Neural progenitor cell (in vitro differentiated cells): ENCODE data around the gene CLEC5A.
"Not testable (repeated sequence)": the region's sequence is repeated elsewhere in the genome, so short reads cannot be mapped to it uniquely, and the experiment has no call there.

Experiments
- CTCF ChIP-seq: fragments of 200-600 bp; sonication (generic); IDR thresholded peaks from 2 replicates; pipeline ENCODE4 v1.5.1; 2017; ENCODE audit warnings: antibody characterized with exemption, mild to moderate bottlenecking
- EZH2 ChIP-seq: fragments of 200-600 bp; sonication (generic); IDR thresholded peaks from 2 replicates; pipeline ENCODE4 v1.6.1; 2017; ENCODE audit warnings: antibody characterized with exemption, mild to moderate bottlenecking, moderate library complexity

GRCh38 chr7:141985926-141986325 is 39.2 kb upstream of the CLEC5A start:
- TF ChIP-seq CTCF, EZH2: not testable (repeated sequence)
